H1 (cell line): ENCODE data around the gene CD151. TPM values are rescaled to one million over a fixed set of nuclear protein-coding genes. Genes with fewer than 3 reads are reported as not detected.

Experiments used
- CTCF ChIA-PET: fragments of 300-600 bp; sonication (Branson Sonifier 250); formaldehyde crosslinking; loops from one replicate; lab custom pipeline; 2021; ENCODE audit not compliant: partially characterized antibody; lab: Charles Lee
- POLR2A ChIA-PET: fragments of 300-600 bp; sonication (Branson Sonifier 250); formaldehyde crosslinking; loops from one replicate; lab custom pipeline; 2021; ENCODE audit warnings: inconsistent platforms; ENCODE audit not compliant: partially characterized antibody; lab: Charles Lee
- DNase-seq, 2 experiments: peaks; one replicate each; pipeline versions ENCODE4 v3.0.0 to v3.0.0-alpha.2; 2010 to 2022; ENCODE audit warnings: low spot score in 2 of 2, low read depth in 1 of 2, mixed read lengths in 1 of 2
- FAIRE-seq: peaks from 2 replicates; lab custom pipeline; 2011; peaks lifted over from hg19 to GRCh38; lab: Jason Lieb, UNC
- H2AFZ ChIP-seq: 2 replicates; pipeline ENCODE4 v1.8.1; 2012; ENCODE audit warnings: low read length, inconsistent platforms
- H2AK5ac ChIP-seq: 2 replicates; pipeline ENCODE4 v1.6.1; 2013; ENCODE audit warnings: low read depth, low read length
- H2BK120ac ChIP-seq: replicated peaks from 2 replicates; pipeline ENCODE3; 2013; ENCODE audit warnings: low read depth, low read length, inconsistent platforms
- H2BK12ac ChIP-seq: 2 replicates; pipeline ENCODE4 v1.6.1; 2013; ENCODE audit warnings: low read depth, low read length
- H2BK15ac ChIP-seq: 2 replicates; pipeline ENCODE4 v1.6.1; 2013; ENCODE audit warnings: low read length
- H2BK20ac ChIP-seq: 2 replicates; pipeline ENCODE4 v1.6.1; 2013; ENCODE audit warnings: low read length
- H2BK5ac ChIP-seq: 2 replicates; pipeline ENCODE4 v1.6.1; 2013; ENCODE audit warnings: low read depth, low read length
- H3K14ac ChIP-seq: 2 replicates; pipeline ENCODE4 v1.6.1; 2013; ENCODE audit warnings: inconsistent platforms; ENCODE audit not compliant: insufficient read length
- H3K18ac ChIP-seq: 2 replicates; pipeline ENCODE4 v1.6.1; 2013; ENCODE audit warnings: low read length; ENCODE audit errors: extremely low read depth
- H3K23ac ChIP-seq: 2 replicates; pipeline ENCODE4 v1.6.1; 2013; ENCODE audit warnings: inconsistent platforms; ENCODE audit not compliant: insufficient read length
- H3K23me2 ChIP-seq: 2 replicates; pipeline ENCODE4 v1.6.1; 2013; ENCODE audit warnings: low read depth, low read length
- H3K27ac ChIP-seq: 2 replicates; pipeline ENCODE4 v1.6.1; 2011; ENCODE audit warnings: low read depth, low read length, inconsistent platforms
- H3K27me3 ChIP-seq, 4 experiments: replicated peaks in 1 of 4; 1 replicate in 1 of 4; 2 replicates in 3 of 4; pipeline versions ENCODE4 v1.6.1 to v1.8.1; 2011 to 2013; ENCODE audit warnings: low read length in 3 of 4, mild to moderate bottlenecking in 3 of 4, inconsistent platforms in 2 of 4, mixed read lengths in 2 of 4, moderate library complexity in 1 of 4; ENCODE audit not compliant: control insufficient read depth in 3 of 4, insufficient read depth in 3 of 4; ENCODE audit errors: extremely low read depth in 1 of 4
- H3K36me3 ChIP-seq, 4 experiments: 2 replicates each; pipeline versions ENCODE4 v1.6.1 to v1.8.1; 2011 to 2013; ENCODE audit warnings: mild to moderate bottlenecking in 4 of 4, low read length in 3 of 4, moderate library complexity in 2 of 4, control low read depth in 1 of 4, inconsistent platforms in 1 of 4; ENCODE audit not compliant: insufficient read depth in 4 of 4, control insufficient read depth in 2 of 4
- H3K4ac ChIP-seq: replicated peaks from 2 replicates; pipeline ENCODE3; 2013; ENCODE audit warnings: low read length, low read depth, mixed read lengths, inconsistent platforms; ENCODE audit not compliant: insufficient read length
- H3K4me1 ChIP-seq, 4 experiments: replicated peaks in 1 of 4; 1 replicate in 1 of 4; 2 replicates in 3 of 4; pipeline versions ENCODE4 v1.6.1 to v1.8.1; 2011 to 2013; ENCODE audit warnings: low read length in 3 of 4, inconsistent platforms in 2 of 4, mixed read lengths in 1 of 4; ENCODE audit not compliant: insufficient read depth in 4 of 4, control insufficient read depth in 3 of 4
- H3K4me2 ChIP-seq, 2 experiments: 2 replicates each; pipeline versions ENCODE4 v1.6.1 to v1.8.1; 2011 to 2013; ENCODE audit warnings: low read depth in 2 of 2, low read length in 2 of 2, control low read depth in 1 of 2, inconsistent platforms in 1 of 2, mild to moderate bottlenecking in 1 of 2; ENCODE audit not compliant: insufficient read depth in 1 of 2
- H3K4me3 ChIP-seq, 4 experiments: fragments of 200-600, 300-600 bp in 1 of 4; sonication (generic), shearing (Covaris generic), sonication (Bioruptor Twin) in 1 of 4; 2 replicates each; pipeline versions ENCODE4 v1.5.1 to v1.8.1; 2011 to 2016; ENCODE audit warnings: low read length in 4 of 4, low read depth in 3 of 4, control low read depth in 2 of 4, inconsistent platforms in 2 of 4, mild to moderate bottlenecking in 2 of 4, mixed read lengths in 1 of 4, moderate library complexity in 1 of 4; ENCODE audit not compliant: insufficient read depth in 2 of 4; ENCODE audit errors: extremely low read depth in 1 of 4
- H3K56ac ChIP-seq: replicated peaks from 2 replicates; pipeline ENCODE3; 2013; ENCODE audit warnings: low read depth, mild to moderate bottlenecking, mixed read lengths, low read length, inconsistent platforms; ENCODE audit not compliant: insufficient read length
- H3K79me1 ChIP-seq: 2 replicates; pipeline ENCODE4 v1.6.1; 2013; ENCODE audit warnings: low read depth, low read length, control low read depth
- H3K79me2 ChIP-seq, 2 experiments: 2 replicates each; pipeline versions ENCODE4 v1.6.1 to v1.8.1; 2012 to 2013; ENCODE audit warnings: low read length in 2 of 2, mild to moderate bottlenecking in 2 of 2, inconsistent platforms in 1 of 2; ENCODE audit not compliant: insufficient read depth in 2 of 2, control insufficient read depth in 1 of 2
- H3K9ac ChIP-seq, 4 experiments: replicated peaks in 1 of 4; 1 replicate in 1 of 4; 2 replicates in 3 of 4; pipeline versions ENCODE4 v1.6.1 to v1.8.1; 2011 to 2013; ENCODE audit warnings: low read depth in 3 of 4, low read length in 3 of 4, control low read depth in 2 of 4, mild to moderate bottlenecking in 2 of 4, moderate library complexity in 2 of 4, inconsistent platforms in 1 of 4; ENCODE audit errors: extremely low read depth in 1 of 4
- H3K9me3 ChIP-seq, 2 experiments: 2 replicates each; pipeline versions ENCODE4 v1.6.1 to v1.8.1; 2012 to 2013; ENCODE audit warnings: mild to moderate bottlenecking in 2 of 2, moderate library complexity in 2 of 2, control low read depth in 1 of 2, inconsistent platforms in 1 of 2, low read depth in 1 of 2, low read length in 1 of 2, mixed read lengths in 1 of 2; ENCODE audit not compliant: insufficient read depth in 2 of 2
- H4K20me1 ChIP-seq, 2 experiments: replicated peaks in 1 of 2; 2 replicates each; pipeline versions ENCODE3 to v1.8.1; 2011 to 2013; ENCODE audit warnings: inconsistent platforms in 2 of 2, low read length in 2 of 2, mild to moderate bottlenecking in 1 of 2; ENCODE audit not compliant: insufficient read depth in 2 of 2, control insufficient read depth in 1 of 2
- H4K5ac ChIP-seq: 2 replicates; pipeline ENCODE4 v1.6.1; 2013; ENCODE audit warnings: low read length, low read depth, mixed read lengths, inconsistent platforms; ENCODE audit not compliant: insufficient read length
- H4K8ac ChIP-seq: 2 replicates; pipeline ENCODE4 v1.8.0; 2013; ENCODE audit warnings: mild to moderate bottlenecking, moderate library complexity, low read length, inconsistent platforms; ENCODE audit not compliant: insufficient read depth; ENCODE audit errors: extremely low read depth
- H4K91ac ChIP-seq: replicated peaks from 2 replicates; pipeline ENCODE3; 2013; ENCODE audit warnings: low read length, mixed read lengths, inconsistent platforms; ENCODE audit not compliant: insufficient read length
- SRF ChIP-seq: IDR thresholded peaks from 2 replicates; pipeline ENCODE4 v1.6.1; 2011; ENCODE audit warnings: mild to moderate bottlenecking, low read depth, low read length, moderate library complexity
- WGBS, 2 experiments: shearing (Covaris generic) in 1 of 2; methylation state at CpG; one replicate each; pipeline versions ENCODE4 v1.1.6 to v1.1.7; 2013 to 2015; ENCODE audit warnings: low lambda C conversion rate in 2 of 2, mixed read lengths in 2 of 2, inconsistent platforms in 1 of 2, low coverage in 1 of 2, missing lambda C conversion rate in 1 of 2; ENCODE audit not compliant: insufficient replicate concordance in 2 of 2, insufficient coverage in 1 of 2, insufficient read length in 1 of 2; ENCODE audit errors: extremely low coverage in 1 of 2, missing lambda C conversion rate in 1 of 2; 5-methylcytosine and 5-hydroxymethylcytosine counted together
- polyA plus RNA-seq, 7 experiments: library from polyadenylated mRNA; depleted of rRNA in 3 of 7; stranded (reverse) in 5 of 7; unstranded in 2 of 7; fragments of >200 nt in 5 of 7; fragments of 200-250 nt in 2 of 7; gene quantifications; 1 replicate in 5 of 7; 2 replicates in 1 of 7; 4 replicates in 1 of 7; pipeline versions ENCODE4 v1.2.1 to v1.2.3, GENCODE V29; 2011 to 2013; ENCODE audit warnings: missing spikeins in 2 of 7, mixed read lengths in 2 of 7
- total RNA-seq: library from RNA; stranded (reverse); fragmentation: NEBNext Ultra II Directional; extraction: Animal tissue kit (Norgen Biotek cat#: 25700); gene quantifications from 2 replicates; pipeline ENCODE4 v1.2.1, GENCODE V29; 2021

The CD151 gene
- total and polyA plus RNA-seq, 2 of the 8 experiments (the other 6 are each of a cell fraction or from before 2014, with no cell fraction given): 101 to 212 TPM

DNA sequence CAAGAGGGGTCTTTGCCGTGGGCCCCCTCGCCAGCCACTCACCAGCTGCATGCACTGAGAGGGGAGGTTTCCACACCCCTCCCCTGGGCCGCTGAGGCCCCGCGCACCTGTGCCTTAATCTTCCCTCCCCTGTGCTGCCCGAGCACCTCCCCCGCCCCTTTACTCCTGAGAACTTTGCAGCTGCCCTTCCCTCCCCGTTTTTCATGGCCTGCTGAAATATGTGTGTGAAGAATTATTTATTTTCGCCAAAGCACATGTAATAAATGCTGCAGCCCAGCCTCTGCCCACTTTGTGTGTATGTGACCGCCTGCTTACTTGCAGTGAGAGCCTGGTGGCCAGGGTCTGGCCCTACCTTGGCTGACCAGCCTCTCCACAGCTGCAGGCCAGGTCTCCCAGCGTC is 7.8 kb upstream of the CD151 start:
- Histone ChIP-seq H2BK5ac (no peak overlapping the region), H2AK5ac (no peak overlapping the region), H4K5ac (no peak overlapping the region), H3K9ac (no peak overlapping the region), H3K18ac (no peak overlapping the region), H3K9me3 (no peaks in the 10 kb centered on the region), H4K91ac (no peak overlapping the region), H3K79me1 (peaks cover 8% of the 10 kb centered on the region), H3K4ac (no peak overlapping the region), H2BK15ac (no peak overlapping the region), H3K23me2 (peaks cover 16% of the 10 kb centered on the region), H2AFZ (no peak overlapping the region), H3K4me1 (peaks cover 0 to 33% (median 26%) of the 10 kb centered on the region in 4 experiments; a peak in 6 of 7 replicates), H4K8ac (no peak overlapping the region), H3K79me2 (peaks cover 0 to 5% of the 10 kb centered on the region in 2 experiments; a peak in 1 of 4 replicates), H3K14ac (no peak overlapping the region), H3K36me3 (peaks cover 0 to 10% (median 1%) of the 10 kb centered on the region in 4 experiments; a peak in 1 of 8 replicates), H2BK120ac (no peak overlapping the region), H3K27ac (no peak overlapping the region), H4K20me1 (peaks cover 0 to 14% of the 10 kb centered on the region in 2 experiments), H3K56ac (no peak overlapping the region), H3K4me3 (no peak overlapping the region), H2BK12ac (no peak overlapping the region), H3K27me3 (peaks cover 0 to 20% (median 11%) of the 10 kb centered on the region in 4 experiments; a peak in 5 of 7 replicates), H3K4me2 (no peak overlapping the region), H2BK20ac (no peak overlapping the region), H3K23ac (no peak overlapping the region)
- no peak for TF ChIP-seq SRF
- DNase-seq (no peak), FAIRE-seq (no peak)
- ChIA-PET POLR2A (interaction anchor here (1.4 to 53.0 kb wide), 3 partner anchors 5 to 26 kb away, joined by 5 to 1917 read pairs (median 1917); partner anchors contain the start of genes CD151, CEND1, CRACR2B and PIDD1), CTCF (interaction anchor here (0.9 to 1.4 kb wide), 4 partner anchors 13 to 32 kb away, joined by 3 to 4 read pairs (median 4); no protein-coding TSS in a partner anchor)
- 79% methylated on average over 10 of the region's 11 CpGs; no CpG with 5 or more reads in 1 of the 2 experiments for WGBS, 2 experiments
